HG03025 (cell line): ENCODE data around the gene HOXA2.

ENCODE experiments used
- ATAC-seq: cut with Tn5 transposase; IDR thresholded peaks from one replicate; pipeline ENCODE4 v1.9.1; 2021; ENCODE audit warnings: mild to moderate bottlenecking, moderate library complexity; ENCODE audit not compliant: unreplicated experiment, low FRiP score

Gene HOXA2

GRCh38 chr7:27101171-27101956 is 1.1 kb downstream of the HOXA2 start:
- no peak for ATAC-seq

- ATAC-seq = no peak
Measured at GRCh38 chr7:27100694-27101170, 1.8 kb downstream of the HOXA2 start.

- no peak for ATAC-seq
Measured at GRCh38 chr7:27099453-27100370, 2.8 kb downstream of the HOXA2 start.

GRCh38 chr7:27098578-27099451 is 3.7 kb downstream of the HOXA2 start:
- no peak for ATAC-seq

GRCh38 chr7:27097686-27098577 is 4.6 kb downstream of the HOXA2 start:
- ATAC-seq = no peak

- ATAC-seq = peak; percentile 16
Measured at GRCh38 chr7:27096768-27097514, 5.5 kb downstream of the HOXA2 start.

GRCh38 chr7:27095897-27096767 is 6.4 kb downstream of the HOXA2 start, which contains the start of gene HOXA1:
Gene HOXA1 (minus strand): TSS chr7:27096000. CDS start chr7:27095912, 88 bp downstream.
- ATAC-seq = peak; percentile 79

- ATAC-seq = peak; percentile 4
Measured at GRCh38 chr7:27095050-27095896, 7.2 kb downstream of the HOXA2 start.

GRCh38 chr7:27094304-27095049 is 8.0 kb downstream of the HOXA2 start:
- no peak for ATAC-seq

GRCh38 chr7:27093184-27093895 is 9.1 kb downstream of the HOXA2 start:
- no peak for ATAC-seq

- ATAC-seq = no peak
Measured at GRCh38 chr7:27092819-27093110, 9.7 kb downstream of the HOXA2 start.

GRCh38 chr7:27091941-27092818 is 10.3 kb downstream of the HOXA2 start:
- no peak for ATAC-seq

- no peak for ATAC-seq
Measured at GRCh38 chr7:27091105-27091504, 11.4 kb downstream of the HOXA2 start.

- no peak for ATAC-seq
Measured at GRCh38 chr7:27088002-27088922, 14.2 kb downstream of the HOXA2 start.
